ENCODE results near the gene EPHA5. TPM values are rescaled to one million over a fixed set of nuclear protein-coding genes. Genes with fewer than 3 reads are reported as not detected.

The EPHA5 gene
- polyA plus RNA-seq, 1 donor (not counting 4 experiments of a cell fraction or from before 2014, with no cell fraction given), result not detected

DNA sequence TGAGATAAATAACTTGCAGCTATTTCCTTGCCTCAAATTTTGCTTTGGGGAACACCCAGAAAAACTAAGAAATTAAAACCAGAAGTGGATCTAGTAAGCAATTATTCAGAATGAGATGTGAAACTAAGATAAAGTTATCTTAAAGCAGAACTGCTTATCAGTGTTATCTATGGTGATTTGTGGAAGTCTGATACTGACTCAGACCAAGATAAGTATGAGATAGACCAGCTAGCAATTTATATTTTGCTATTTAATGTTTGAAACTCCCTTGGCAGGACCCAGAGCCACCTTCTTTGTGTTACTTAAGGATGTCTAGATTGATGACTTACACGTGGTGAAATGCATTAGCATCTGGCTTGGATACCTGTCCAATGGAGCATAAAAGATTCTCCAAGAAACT lies 368.1 kb downstream of the EPHA5 start:
- Histone ChIP-seq H2AFZ (ENCODE audit: control insufficient read depth, low read length) (no peak overlapping the region), H3K9me3 (ENCODE audit: control insufficient read depth, low read depth, low read length) (no peaks in the 10 kb centered on the region), H3K36me3 (ENCODE audit: control insufficient read depth in 2 of 2, extremely low read depth in 1 of 2, insufficient read depth in 2 of 2, low read length in 2 of 2) (no peaks in the 10 kb centered on the region), H3K9me1 (ENCODE audit: control insufficient read depth, extremely low read depth, insufficient read depth, low read length) (no peaks in the 10 kb centered on the region), H3K4me1 (ENCODE audit: control insufficient read depth, extremely low read depth, insufficient read depth, low read length) (no peaks in the 10 kb centered on the region), H3K79me2 (ENCODE audit: control insufficient read depth, insufficient read depth, low read length) (no peaks in the 10 kb centered on the region), H3K9ac (ENCODE audit: control insufficient read depth, extremely low read depth, insufficient read depth, low read length) (no peak overlapping the region), H3K4me2 (ENCODE audit: control insufficient read depth, extremely low read depth, insufficient read depth, low read depth, low read length) (no peak overlapping the region), H3K4me3 (ENCODE audit: control insufficient read depth in 2 of 3, extremely low read depth in 1 of 3, insufficient read depth in 2 of 3, low read depth in 1 of 3, low read length in 3 of 3) (no peak overlapping the region), H4K20me1 (ENCODE audit: control insufficient read depth, extremely low read depth, insufficient read depth, low read length) (no peaks in the 10 kb centered on the region), H3K27ac (ENCODE audit: control insufficient read depth, insufficient read depth, low read length) (no peak overlapping the region), H3K27me3 (ENCODE audit: control insufficient read depth, extremely low read depth, insufficient read depth, low read length) (no peaks in the 10 kb centered on the region)
- TF ChIP-seq CTCF (optimal IDR thresholded peaks at IDR 0.05 in 1 of 3, IDR thresholded peaks at IDR 0.05 in 1 of 3, conservative IDR thresholded peaks at IDR 0.05 in 1 of 3; ENCODE audit: extremely low read depth in 1 of 3, insufficient read depth in 2 of 3, low read length in 3 of 3) (no peak), EZH2 (IDR thresholded peaks at IDR 0.05; ENCODE audit: low read length) (no peak)
- dilution Hi-C loops (cut with MboI; ENCODE audit: extremely low pct_ligation_motif_present, low sequenced_read_pairs), result no loop called here
- FAIRE-seq, result no peak
- DNase-seq (ENCODE audit: low read depth, low spot score), result no peak

GRCh38 chr4:65296246-65296645 lies 374.0 kb downstream of the EPHA5 start:
- H3K9me3 ChIP-seq (ENCODE audit: control insufficient read depth, low read depth, low read length), result no peaks in the 10 kb centered on the region
- no peak overlapping the region for H3K4me3 ChIP-seq (ENCODE audit: control insufficient read depth in 2 of 3, extremely low read depth in 1 of 3, insufficient read depth in 2 of 3, low read depth in 1 of 3, low read length in 3 of 3)
- DNase-seq (ENCODE audit: low read depth, low spot score), result no peak
- H3K27me3 ChIP-seq (ENCODE audit: control insufficient read depth, extremely low read depth, insufficient read depth, low read length), result no peaks in the 10 kb centered on the region
- no peaks in the 10 kb centered on the region for H3K79me2 ChIP-seq (ENCODE audit: control insufficient read depth, insufficient read depth, low read length)
- H4K20me1 ChIP-seq (ENCODE audit: control insufficient read depth, extremely low read depth, insufficient read depth, low read length), result no peaks in the 10 kb centered on the region
- FAIRE-seq, result no peak
- no peak overlapping the region for H3K27ac ChIP-seq (ENCODE audit: control insufficient read depth, insufficient read depth, low read length)
- H3K9me1 ChIP-seq (ENCODE audit: control insufficient read depth, extremely low read depth, insufficient read depth, low read length), result no peaks in the 10 kb centered on the region
- H3K4me1 ChIP-seq (ENCODE audit: control insufficient read depth, extremely low read depth, insufficient read depth, low read length), result no peaks in the 10 kb centered on the region
- dilution Hi-C loops (cut with MboI; ENCODE audit: extremely low pct_ligation_motif_present, low sequenced_read_pairs), result no loop called here
- no peaks in the 10 kb centered on the region for H3K36me3 ChIP-seq (ENCODE audit: control insufficient read depth in 2 of 2, extremely low read depth in 1 of 2, insufficient read depth in 2 of 2, low read length in 2 of 2)
- no peak overlapping the region for H2AFZ ChIP-seq (ENCODE audit: control insufficient read depth, low read length)
- no peak overlapping the region for H3K9ac ChIP-seq (ENCODE audit: control insufficient read depth, extremely low read depth, insufficient read depth, low read length)
- TF ChIP-seq CTCF (optimal IDR thresholded peaks at IDR 0.05 in 1 of 3, IDR thresholded peaks at IDR 0.05 in 1 of 3, conservative IDR thresholded peaks at IDR 0.05 in 1 of 3; ENCODE audit: extremely low read depth in 1 of 3, insufficient read depth in 2 of 3, low read length in 3 of 3), result no peak
- no peak for TF ChIP-seq EZH2 (IDR thresholded peaks at IDR 0.05; ENCODE audit: low read length)
- no peak overlapping the region for H3K4me2 ChIP-seq (ENCODE audit: control insufficient read depth, extremely low read depth, insufficient read depth, low read depth, low read length)

All from keratinocyte (primary cell).